ENCODE data around the gene PTPRK.

Gene PTPRK

DNA sequence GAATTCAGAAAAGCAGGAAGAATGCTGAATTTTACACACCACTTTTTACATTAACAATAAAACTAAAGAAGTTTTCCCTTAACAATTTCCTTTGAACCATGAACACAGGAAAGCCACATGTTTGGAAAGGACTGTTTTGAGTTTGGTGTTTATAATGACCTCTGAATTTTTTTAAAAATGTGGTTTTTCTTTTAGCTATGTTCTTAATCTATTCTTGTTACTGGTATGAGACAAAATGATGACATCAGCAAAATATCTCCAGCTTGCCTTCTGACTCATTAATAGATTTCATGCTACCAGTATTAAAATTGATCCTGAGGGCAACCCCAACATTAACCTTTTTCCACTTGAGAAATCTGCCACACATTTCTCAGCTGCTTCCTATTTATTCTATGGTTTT lies 402.0 kb downstream of the PTPRK start:
- DNase-seq = no peak

GRCh38 chr6:128117916-128118315 lies 402.5 kb downstream of the PTPRK start:
- DNase-seq = no peak

GRCh38 chr6:128114164-128114563 lies 406.2 kb downstream of the PTPRK start:
- no peak for DNase-seq

- DNase-seq = no peak
Measured at GRCh38 chr6:128112494-128112893, 407.9 kb downstream of the PTPRK start.

DNA sequence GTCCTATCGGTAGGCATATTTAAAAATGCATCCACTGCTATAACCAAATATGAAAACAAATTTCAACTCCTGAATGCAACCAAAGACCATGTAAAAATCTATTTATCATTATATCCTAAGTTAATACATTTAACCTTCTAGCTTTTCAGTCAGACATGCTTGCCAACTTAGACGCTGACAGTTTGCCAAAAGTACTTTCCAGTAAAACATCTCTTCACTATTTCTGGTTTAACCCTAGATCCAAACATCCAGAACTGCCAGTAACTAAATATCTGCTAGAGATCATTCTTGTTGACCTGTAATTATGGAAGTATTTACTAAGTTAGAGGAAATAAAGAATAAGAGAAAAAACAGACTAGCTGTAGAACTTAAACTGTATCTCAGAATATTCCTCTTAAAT lies 409.3 kb downstream of the PTPRK start:
- no peak for DNase-seq

GRCh38 chr6:128107682-128108081 lies 412.7 kb downstream of the PTPRK start:
- DNase-seq = no peak

- DNase-seq = no peak
Measured at GRCh38 chr6:128099571-128100197, 420.7 kb downstream of the PTPRK start.

- no peak for DNase-seq
Measured at GRCh38 chr6:128098000-128098581, 422.3 kb downstream of the PTPRK start.

DNA sequence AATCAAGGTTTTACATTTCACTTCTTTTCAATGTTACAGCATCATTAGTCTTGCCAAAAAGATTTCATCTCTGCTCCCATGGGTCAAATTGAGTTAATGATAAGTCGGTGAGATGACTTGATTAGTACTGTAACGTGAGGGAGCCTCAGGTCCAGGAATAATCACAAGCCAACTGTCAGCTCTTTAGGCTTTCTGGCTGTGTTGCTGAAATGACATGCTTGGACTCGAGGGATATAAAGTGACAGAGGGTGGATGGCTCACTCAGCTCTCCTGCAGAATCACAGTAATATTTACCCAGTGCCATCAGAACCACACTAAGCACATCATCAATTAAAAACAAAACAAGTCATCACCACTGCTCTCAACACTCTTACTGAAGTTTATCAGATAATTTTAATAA lies 423.4 kb downstream of the PTPRK start:
- DNase-seq = no peak

- DNase-seq = no peak
Measured at GRCh38 chr6:128095362-128095761, 425.0 kb downstream of the PTPRK start.

DNA sequence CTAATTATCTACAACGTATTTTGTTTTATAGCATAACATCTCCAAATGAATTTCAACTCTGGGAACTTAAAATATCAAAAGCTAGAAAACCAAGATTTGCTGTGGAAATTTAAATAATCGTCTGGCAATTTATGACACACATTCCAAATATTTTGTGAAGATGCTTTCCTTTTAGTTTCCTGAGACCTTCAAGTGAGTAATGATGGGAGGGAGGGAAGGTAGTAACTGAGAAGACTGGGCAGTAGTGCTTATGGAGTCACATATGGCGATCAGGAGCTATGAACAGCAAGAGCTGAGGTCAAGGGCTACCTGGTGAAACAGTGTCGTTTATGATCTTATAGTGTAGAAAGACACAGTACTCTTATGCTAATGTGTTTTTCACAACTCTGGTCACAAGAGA lies 441.4 kb downstream of the PTPRK start:
- no peak for DNase-seq

DNA sequence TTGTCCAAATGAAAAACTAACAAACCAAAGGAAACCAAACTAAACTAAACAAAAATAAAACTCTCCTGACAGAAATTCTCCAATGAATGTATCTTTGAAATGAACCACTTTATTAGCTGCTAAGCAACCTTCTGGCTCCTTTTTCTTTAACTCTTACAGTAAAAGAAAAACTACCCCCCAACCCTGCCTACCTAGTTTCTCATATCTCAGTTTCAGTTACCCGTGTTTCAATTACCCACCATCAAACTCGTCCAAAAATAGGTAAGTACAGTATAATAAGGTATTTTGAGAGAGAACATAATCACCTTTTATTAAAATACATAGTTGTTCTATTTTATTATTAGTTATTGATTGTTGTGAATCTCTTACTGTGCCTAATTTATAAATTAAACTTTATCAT lies 442.1 kb downstream of the PTPRK start:
- no peak for DNase-seq

DNA sequence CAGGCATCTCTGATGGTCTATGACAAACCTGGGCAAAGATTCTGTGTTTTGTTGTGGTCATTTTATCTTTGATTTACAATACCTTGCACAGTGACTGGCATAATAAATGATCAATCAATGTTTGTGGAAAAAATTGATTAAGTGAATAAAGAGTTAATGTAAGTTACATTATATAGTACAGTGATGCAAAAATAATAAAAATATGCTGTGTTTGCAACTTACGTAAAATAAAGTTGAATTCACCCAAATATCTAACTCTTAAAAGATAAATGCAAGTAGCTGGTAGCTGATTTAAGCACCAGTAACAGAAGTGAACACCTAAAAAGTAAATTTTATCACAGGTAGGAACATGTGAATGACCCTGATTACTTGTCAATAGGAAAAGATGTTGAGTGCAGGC lies 443.6 kb downstream of the PTPRK start:
- no peak for DNase-seq

DNA sequence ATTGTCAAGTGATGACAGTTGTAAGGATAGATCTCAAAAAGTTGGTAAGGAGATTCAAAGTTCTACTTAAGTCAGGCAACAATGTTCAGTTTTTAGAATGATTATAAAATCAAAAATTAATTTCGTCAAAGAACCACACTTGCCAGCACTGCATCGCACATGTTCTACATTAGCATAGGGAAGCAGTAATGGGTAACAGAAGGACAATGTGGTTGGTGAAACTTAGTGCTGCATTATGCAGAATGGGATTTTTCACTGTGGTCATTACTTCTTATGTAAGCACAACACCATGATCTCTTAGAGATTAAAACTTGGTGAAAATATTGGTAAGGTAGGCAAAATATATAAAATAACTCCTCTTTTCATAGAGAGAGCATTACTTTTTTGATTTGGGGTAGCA lies 445.8 kb downstream of the PTPRK start:
- DNase-seq = no peak

DNA sequence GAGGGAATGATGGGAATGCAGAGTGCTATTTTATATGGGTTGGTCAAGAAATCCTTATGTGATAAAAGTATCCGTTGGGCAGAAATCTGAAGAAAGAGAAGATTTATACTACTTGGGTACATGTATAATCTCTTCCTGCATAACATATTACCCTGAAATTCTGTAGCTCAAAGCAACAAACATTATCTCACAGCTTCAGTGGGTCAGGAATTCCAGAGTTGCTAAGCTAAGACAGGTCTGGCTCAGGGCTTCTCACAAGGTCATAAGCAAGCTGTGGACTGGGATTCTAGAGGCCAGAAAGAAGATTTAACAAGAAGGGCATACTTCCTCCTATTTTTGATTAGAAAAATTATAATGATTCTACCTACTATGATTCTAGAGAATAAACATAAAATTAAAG lies 447.0 kb downstream of the PTPRK start:
- no peak for DNase-seq

DNA sequence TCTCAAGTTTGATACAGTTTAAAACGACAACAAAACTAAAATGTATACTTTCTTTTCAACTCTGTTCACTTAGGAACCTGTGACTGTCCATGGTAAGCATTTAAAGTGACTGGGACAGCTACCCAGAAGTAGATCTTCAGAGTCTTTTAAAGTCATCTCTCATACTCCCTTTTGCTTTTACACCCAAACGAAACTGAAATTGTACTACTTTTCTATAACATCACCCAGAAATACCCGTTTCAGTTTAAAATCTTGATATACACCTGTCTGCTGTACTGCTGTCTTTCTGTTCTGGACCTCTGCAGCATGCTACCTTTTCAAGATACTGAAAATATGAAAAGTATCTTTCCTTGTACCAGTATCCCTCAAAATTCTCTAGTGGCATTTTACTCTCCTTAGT lies 449.2 kb downstream of the PTPRK start:
- DNase-seq = no peak

DNA sequence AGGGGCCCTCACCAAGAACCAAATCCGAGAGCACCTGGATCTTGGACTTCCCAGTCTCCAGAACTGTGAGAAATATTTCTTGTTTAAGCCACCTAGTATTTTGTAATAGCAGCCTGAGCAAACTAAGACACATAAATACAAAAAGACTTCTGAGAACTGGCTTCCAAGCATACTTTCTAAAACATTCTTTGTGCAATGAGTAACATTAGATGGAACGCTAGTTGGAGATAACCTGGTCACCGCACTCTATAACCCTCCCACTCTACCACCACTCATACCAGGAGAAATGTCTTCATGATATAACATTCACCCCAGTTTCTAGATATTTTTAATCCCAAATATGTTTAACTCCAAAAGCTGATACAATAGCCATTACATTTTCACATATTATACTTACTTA lies 450.0 kb downstream of the PTPRK start:
- DNase-seq = no peak

- no peak for DNase-seq
Measured at GRCh38 chr6:128069188-128069587, 451.2 kb downstream of the PTPRK start.

DNA sequence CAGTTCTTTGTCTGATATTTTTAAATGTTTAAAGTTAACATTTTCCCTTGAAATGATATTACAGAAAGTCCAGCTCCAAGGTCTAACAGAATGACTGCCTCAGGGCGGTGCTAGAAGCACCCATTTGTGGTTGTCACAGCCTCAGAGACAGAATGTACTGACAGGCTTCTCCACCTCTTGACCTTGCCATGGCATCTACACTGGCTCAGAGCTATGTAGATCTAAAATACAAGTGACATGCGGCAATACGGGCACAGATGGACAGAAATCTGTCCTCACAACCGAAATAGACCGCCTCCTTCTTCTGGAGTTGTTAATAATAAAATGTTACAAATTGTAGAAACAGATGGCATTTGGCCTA lies 452.3 kb downstream of the PTPRK start:
- DNase-seq = no peak

DNA sequence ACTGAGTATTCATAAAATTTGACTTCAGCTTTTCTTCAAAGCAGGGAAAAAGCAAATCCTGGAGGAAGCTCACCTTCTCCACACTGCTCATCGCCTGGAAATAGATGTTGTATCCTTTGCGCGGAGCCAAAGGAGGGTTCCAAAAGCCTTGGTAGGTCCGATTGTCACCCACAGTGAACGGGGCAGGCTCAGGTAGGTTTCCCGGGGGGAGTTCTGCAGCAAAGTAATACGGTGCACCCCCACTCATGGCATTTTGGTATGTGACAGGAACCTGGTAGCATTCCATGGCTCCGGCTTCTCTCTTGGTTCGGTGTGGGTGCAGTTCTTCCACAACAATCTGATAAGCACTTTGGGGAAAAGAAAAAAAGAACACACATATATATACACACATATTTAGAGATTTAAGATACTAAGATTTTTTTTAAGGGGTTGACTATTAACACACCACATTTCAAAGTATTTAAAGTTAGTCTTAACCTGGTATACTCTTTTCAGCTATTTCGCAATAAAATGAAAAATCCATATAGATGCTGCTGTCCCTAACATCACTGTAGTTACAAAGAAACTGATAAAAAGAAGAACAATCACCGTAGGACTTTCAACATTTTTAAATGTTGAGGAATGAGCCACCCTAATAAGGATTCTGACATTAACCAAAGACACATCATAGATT lies 452.8 kb downstream of the PTPRK start:
- DNase-seq = no peak

- DNase-seq = no peak
Measured at GRCh38 chr6:128065072-128065471, 455.3 kb downstream of the PTPRK start.

DNA sequence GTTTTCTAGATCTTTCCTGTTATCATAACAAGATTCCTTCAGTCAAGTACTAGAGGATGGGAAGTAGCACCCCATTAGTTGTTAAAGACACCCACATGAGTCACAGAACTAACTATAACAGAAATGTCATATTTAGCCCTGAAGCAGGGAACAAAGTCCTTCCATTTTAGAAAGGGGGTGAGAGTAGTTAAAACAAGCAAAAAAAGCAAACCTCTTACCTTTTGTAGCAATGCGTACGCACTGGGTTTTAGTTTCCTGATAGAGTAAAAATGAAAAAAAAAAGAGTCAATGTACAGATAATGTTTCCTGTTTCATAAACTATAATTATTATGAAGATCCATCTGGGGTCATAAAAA lies 455.9 kb downstream of the PTPRK start:
- no peak for DNase-seq

GRCh38 chr6:128063850-128064539 lies 456.4 kb downstream of the PTPRK start:
- no peak for DNase-seq

DNA sequence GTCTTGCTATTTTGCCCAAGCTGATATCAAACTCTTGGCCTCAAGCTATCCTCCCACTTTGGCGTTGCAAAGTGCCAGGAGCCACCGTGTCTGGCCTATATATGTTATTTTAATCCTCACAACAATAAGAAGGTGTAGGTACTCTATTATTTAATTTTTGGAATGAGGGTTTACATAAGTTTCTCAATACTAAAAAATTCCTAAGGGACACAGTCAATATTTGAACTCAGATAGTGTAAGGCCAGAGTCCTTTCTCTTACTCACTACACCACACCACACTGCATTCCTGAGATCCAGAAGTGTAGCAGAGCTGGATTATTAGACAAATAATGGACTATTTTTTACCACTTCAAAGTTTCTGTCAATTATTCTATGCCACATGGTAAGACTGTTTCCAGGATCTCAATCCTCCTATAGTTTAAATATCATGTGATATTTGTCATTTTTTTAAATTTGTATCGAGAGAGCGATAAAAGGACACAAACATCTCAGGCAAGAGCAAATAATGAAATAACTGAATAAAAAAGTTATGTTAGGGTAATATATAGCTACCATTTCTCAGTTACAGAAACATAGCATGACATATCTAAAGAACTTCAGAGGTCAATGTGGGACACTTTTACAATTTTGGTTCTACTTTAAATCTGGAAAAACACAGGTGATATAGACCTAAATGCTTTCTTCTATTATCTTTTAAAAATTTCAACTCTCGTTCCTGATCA lies 457.4 kb downstream of the PTPRK start:
- no peak for DNase-seq

Data from cortex of kidney (tissue), 1 donor.